Measurements from ENCODE around the gene TSPO2.

Gene TSPO2

DNA sequence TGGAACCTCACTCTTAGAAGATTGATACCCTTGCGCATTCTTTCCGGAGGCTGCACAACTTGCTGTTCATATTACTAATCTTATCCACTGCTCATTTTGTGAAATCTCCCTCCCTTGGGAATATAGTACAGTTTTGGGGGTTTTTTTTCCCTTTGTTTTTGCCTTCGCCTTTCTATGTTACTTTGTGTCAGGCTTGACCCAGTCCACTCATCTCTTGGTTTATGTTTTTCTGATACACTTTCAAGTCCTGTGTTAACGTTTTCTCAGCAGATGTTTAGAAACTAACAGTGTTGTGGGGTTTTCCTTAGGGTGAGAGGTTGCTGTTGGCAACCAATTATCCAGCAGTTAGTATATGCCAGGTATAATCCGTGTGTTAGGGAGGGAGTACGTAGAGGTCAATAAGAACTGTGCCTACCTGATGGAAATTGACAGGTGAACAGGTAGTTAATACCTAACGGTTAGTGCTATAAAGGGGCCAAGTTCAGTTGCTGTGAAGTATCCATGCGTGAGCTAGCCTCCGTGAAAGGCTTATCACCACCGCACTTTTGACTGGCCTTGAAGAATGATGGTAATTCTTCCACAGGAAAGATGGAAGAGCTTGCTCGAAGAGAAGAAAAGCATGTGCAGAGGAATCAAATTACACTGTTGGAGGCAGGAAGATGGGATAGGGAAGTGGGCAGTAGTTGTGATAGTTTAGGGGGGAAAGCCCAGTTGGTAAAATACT is 31.9 kb downstream of the TSPO2 start:
- DNase-seq (ENCODE audit: low read depth) = peak; percentile 20
- H3K4me3 ChIP-seq (ENCODE audit: low read length) = peak overlapping the region; percentile 89
- TF ChIP-seq CTCF (conservative IDR thresholded peaks at IDR 0.05; ENCODE audit: low read length) = no peak

DNA sequence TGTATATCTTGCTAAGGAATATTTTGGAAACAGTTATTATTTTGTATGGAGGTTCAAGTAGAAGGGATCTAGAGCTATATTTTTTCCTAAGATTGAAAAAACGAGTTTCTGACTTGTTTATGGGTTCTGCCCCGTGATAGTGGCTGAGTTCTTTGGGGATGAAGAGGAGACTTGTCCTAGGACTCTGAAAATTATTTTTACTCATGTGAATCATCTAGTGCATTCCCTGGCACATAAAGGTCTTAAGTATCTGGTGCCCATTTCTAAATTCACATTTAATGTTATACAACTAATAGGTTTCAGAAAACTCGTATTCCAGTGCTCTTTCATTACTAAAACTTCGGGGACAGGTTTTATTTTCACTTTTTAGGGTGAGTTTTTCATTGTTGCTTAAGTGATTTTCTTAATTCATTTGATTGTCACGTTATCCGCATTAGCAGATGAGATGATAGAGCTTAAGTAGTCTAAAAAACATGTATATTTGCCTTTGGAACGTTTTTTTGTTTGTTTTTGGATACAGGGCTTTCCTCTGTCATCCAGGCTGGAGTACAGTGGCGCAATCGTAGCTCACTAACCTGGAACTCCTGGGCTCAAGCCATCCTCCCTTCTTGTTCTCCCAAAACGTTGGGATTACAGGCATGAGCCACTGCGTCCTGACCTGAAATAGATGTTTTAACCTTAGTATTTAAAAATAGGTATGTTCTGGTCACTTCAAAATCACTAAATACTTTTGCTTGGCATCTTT is 32.6 kb downstream of the TSPO2 start:
- no peak for TF ChIP-seq CTCF (conservative IDR thresholded peaks at IDR 0.05; ENCODE audit: low read length)
- peak; percentile 18 for DNase-seq (ENCODE audit: low read depth)
- H3K4me3 ChIP-seq (ENCODE audit: low read length) = peak overlapping the region; percentile 89

- no peak for TF ChIP-seq CTCF (conservative IDR thresholded peaks at IDR 0.05; ENCODE audit: low read length)
- DNase-seq (ENCODE audit: low read depth) = no peak
- H3K4me3 ChIP-seq (ENCODE audit: low read length) = no peak overlapping the region
Measured at GRCh38 chr6:41075651-41076626, 33.7 kb downstream of the TSPO2 start.

DNA sequence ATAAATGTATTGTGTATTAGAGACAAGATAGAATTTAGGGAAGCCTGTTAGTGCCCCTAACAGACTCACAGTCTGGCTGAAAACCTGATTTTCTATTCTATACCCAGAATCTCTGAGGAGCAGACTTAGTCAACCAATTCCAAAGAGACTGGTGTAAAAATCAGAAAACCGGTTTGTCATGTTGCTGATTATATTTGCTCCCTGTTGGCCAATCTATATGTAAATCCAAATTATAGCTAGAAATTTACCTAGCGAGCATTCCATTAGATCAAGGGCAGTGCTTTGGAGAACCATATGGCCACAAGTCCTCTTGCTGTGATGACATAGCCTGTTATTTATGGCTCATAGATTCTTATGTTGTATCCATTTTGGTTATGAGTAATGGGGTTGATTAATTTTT is 35.3 kb downstream of the TSPO2 start:
- no peak for DNase-seq (ENCODE audit: low read depth)
- no peak for TF ChIP-seq CTCF (conservative IDR thresholded peaks at IDR 0.05; ENCODE audit: low read length)
- H3K4me3 ChIP-seq (ENCODE audit: low read length) = no peak overlapping the region

- DNase-seq (ENCODE audit: low read depth) = no peak
- H3K4me3 ChIP-seq (ENCODE audit: low read length) = no peak overlapping the region
- TF ChIP-seq CTCF (conservative IDR thresholded peaks at IDR 0.05; ENCODE audit: low read length) = no peak
Measured at GRCh38 chr6:41078101-41078500, 35.8 kb downstream of the TSPO2 start.

GRCh38 chr6:41079080-41079479 is 36.8 kb downstream of the TSPO2 start:
- no peak for DNase-seq (ENCODE audit: low read depth)
- TF ChIP-seq CTCF (conservative IDR thresholded peaks at IDR 0.05; ENCODE audit: low read length) = no peak
- H3K4me3 ChIP-seq (ENCODE audit: low read length) = no peak overlapping the region

All from AG10803 (cell line).